HG03045 (cell line): Measurements from ENCODE around the gene RUFY4.

Experiments used
- ATAC-seq: cut with Tn5 transposase; IDR thresholded peaks from one replicate; pipeline ENCODE4 v1.9.1; 2021; ENCODE audit warnings: mild to moderate bottlenecking, moderate library complexity; ENCODE audit not compliant: unreplicated experiment

RUFY4 gene

DNA sequence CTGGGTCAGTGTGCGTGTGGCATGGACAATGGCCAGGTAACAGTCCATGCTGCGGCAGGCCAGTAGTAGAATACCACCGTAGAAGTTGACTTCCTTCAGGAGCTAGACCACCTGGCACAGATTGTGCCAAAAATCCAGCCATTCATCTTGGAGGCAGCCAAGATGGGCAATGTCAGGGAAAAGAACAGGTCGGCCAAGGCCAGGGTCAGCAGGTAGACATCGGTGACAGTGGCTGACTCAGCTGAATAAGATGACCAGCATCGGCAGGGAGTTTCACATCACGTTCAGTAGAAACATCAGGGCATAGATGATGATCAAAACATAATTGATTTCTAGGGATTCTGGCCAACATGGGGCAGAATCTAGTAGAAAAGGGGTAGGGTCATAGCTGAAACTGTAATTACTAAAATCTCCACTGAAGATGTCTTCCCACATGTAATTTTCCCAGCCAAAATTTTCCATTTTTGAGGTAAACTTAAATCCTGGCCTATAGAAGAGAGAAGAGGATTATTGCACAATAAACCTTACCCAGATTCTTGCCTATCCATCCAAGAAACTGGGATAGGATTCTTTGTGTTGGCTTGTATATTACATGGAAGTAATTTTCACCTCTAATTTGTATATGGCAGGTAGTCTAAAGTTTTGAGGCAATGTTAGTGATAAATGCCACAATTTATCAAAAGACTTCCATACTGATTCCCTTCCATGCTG lies 7.9 kb upstream of the RUFY4 start:
- ATAC-seq = no peak

DNA sequence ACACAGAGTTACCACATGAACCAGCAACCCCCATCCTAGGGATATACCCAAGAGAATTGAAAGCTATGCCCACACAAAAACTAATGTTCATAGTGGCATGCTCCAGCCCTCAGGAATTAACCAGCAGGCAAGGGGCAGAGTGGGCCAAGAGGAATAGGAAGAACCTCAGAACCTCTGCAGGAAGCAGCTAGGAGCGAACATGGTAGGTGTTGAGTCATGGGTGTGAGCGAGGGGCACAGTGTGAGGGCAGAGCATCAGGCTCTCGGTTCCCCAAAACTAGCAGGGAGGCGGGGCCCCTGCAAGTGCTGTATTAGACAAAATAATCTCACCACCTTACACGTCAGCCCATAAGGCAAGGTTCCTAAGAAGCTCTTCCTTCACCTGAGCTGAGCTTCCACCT lies 5.6 kb upstream of the RUFY4 start:
- peak; percentile 55 for ATAC-seq

DNA sequence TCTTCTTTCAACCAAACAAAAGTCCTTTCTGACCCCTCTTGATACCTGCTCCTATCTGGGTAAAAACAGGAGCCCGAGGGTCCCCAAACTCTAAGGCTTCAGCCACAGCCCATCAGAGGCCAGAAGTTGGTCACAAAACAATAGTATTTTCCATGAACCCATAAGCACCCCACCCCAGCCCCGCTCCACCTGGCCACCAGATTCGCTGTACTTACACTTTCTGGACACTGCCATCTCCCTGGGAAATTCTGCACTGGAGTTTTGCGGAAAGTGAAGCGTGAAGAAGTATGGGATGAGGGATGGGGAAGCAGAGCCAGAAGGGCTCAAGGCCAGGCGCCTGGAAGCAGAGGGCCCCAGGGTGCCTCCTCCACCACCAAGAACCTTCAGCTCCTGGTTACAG lies 5.2 kb upstream of the RUFY4 start:
- no peak for ATAC-seq

DNA sequence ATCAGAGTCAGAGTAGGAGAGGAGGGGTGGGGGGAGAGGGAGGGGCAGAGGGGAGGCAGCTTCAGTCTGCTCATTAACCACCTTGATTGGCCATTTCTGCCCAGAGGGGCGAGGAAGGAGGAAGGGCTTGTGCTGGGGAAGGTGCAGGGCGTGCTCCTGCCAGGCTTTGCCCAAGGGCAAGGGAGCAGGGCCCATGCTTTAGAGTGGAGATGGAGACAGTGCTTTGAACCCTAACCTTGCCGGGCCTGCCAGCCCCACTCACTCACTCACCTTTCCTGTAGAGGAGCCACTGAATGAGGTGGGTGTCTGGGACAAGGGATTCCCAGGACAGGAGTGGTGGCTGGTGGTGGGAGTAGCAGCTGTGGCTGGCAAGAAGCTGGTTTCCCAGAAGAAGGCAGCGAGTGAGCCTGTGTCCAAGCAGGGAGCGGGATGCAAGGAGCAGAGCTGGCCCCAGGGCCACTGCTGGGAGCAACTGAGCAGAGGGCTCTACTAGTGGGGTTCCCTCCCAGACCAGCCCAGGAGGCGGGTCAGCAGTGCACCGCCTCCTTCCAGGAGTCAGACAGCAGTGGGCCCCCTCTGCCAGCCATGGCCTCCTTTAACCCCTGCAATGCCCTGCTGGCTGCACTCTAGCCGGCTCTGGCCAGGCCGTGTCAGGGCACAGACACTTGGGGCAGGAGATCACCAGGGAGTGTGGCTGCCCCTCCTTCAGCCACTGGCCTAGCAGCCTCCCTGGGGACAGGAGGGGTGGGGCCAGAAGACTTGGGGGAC lies 3.6 kb upstream of the RUFY4 start:
- ATAC-seq = no peak

DNA sequence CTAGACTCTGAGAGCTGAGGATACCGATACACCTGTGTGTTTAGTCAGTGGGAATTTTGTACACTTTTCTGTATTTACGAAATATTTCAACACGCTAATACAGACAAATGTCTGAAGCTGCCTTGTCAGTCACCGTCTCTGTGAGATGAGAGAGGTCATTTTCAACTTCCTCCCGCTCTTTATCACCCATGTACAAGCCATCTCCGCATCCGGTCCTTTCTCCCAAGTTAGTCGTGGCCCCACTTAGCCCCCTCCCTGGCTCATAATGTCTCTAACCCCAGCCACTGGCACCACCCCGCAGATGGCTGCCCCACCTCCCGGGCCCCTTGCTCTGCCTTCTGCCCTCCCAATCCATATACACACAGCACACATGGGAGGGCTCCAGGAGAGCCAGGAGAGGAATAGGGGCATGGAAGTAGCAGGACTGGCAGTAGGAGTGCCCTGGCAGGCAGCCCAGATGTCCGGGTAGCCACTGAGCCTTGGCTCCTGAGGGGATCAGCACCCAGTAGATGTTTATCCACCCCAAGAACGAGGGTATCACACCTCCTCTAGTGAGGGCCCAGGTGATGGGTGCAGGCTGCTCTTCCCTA lies 2.0 kb upstream of the RUFY4 start:
- ATAC-seq = no peak

DNA sequence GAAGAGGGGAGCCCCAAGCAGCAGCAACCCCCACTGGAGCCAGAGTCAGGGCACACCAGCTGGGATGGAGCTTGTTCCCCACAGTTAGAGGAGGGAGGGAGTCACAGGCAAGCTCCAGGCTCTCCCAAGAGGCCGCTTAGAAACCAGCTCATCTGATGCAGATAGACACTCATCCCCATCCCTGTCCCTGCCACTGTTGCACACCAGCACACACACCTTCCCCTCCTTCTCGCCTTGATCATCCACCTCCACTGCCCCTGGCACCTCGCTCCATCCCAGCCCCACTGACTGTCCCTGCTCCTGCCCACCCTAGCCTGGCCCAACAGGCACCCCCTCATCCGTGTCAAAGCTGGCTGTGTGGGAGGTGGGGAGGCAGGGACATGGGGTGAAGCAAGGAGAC lies 1.5 kb upstream of the RUFY4 start:
- ATAC-seq = no peak

DNA sequence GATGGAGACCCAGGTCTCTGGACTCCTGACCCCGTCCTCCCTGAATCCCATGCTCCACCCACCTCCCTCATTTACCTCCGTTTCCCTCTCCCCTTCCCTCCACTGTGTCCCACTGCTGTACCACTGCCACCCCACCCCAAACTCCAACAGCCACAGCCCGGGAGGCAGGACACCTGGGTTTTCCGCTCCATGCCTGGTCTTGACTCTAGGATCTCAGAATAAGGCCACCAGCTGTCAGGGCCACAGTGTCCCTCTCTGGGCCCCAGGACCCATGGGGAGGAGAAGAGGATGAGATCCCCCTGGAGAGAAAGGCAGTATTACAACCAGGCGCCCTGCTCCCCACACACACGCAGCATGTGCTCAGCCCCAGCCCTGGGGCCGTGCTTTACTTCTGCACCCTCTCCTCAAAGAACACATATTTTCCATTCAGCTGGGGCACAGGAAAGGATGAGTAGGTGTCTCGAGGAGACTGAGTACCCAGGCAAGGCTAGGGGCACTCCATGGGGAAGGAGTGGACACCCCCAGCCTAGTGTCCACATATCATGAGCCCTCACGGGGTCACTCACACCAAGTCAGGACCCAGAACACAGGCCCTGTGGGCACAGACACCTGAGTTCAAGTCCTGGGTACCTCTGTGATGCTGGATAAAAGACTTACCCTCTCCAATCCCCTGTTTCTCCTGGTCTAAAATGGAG lies 700 bp downstream of the RUFY4 start:
- ATAC-seq = no peak

DNA sequence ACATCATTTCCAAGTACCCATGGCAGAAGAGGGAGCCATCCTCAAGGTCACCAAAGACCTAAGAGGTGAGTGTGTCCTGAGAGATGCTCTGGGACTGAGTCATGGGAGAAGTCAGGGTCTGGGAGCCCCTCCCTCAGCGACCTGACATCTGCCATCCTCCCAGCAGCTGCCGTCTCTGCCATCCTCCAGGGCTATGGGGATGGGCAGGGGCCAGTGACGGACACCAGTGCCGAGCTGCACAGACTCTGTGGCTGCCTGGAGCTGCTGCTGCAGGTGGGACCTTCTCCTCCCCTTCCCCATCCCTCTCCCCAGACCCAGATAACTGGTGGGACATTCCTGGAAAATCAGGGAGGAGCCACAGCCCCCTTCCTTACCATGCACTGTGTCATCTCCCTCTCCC lies 1.5 kb downstream of the RUFY4 start:
- ATAC-seq = no peak

DNA sequence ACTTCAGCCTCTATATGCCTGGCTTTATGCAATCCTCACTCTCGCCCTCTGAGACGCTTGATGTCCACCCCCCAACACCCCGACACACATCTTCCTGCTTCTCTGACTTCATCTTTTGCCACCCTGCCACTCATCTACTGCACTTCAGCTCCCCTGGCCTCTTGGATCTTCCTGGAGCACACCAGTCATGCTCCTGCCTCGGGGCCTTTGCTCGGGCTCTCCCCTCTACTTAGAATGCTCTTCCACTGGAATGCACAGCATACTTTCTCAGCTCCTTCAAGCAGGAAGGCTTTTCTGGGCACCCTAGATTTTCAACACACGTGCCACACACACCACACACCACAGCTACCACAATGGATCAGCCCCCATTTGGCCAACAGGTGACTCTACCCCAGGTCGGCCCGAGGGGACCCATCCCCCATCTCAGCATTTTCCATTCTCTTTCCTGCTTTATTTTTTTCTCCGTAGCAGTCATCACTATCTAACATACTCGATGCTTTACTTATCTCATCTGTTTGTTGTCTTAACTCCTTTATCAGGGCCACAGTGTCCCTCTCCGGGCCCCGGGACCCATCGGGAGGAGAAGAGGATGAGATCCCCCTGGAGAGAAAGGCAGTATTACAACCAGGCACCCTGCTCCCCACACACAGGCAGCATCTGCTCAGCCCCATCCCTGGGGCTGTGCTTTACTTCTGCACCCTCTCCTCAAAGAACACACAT lies 2.3 kb downstream of the RUFY4 start:
- ATAC-seq = no peak

DNA sequence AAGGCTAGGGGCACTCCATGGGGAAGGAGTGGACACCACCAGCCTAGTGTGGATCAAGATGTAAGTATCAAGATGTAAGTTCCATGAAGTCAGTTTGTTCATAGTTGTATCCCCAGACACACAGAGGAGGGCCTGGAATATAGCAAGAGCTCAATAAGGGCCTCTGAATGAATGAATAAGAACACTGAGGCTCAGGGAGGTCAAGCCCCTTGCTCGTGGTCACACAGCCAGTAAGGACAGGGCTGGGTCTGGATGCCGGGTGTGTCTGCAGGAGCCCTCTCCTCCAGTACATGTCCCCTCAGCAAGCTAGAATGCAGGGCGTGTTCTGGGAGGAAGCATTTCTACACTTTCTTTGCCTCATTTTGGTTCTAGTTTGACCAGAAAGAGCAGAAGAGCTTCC lies 2.9 kb downstream of the RUFY4 start:
- ATAC-seq = no peak

DNA sequence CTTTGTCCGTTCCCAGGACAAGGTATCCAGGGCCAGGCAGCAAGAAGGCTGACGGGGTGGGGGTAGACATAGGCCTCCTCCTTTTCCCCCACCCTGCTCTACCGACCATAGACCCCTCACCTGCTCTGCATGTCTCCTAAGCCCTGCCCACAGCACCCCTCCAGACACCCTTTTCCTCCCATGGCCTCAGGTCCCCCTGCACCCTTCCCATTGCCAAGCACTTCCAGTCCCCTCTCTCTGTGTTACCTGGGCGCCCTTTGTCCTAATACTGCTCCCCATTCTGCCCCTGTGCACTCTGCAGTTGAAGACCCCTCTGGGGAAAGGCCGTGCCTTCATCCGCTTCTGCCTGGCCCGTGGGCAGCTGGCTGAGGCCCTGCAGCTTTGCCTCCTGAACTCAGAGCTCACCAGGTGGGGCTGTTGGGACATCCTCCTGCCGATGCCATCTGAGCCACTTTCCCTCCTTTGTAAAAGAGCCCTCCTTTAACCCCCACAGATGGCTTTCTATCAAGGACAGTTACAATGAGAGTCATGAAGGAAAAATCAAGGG lies 3.5 kb downstream of the RUFY4 start:
- no peak for ATAC-seq

DNA sequence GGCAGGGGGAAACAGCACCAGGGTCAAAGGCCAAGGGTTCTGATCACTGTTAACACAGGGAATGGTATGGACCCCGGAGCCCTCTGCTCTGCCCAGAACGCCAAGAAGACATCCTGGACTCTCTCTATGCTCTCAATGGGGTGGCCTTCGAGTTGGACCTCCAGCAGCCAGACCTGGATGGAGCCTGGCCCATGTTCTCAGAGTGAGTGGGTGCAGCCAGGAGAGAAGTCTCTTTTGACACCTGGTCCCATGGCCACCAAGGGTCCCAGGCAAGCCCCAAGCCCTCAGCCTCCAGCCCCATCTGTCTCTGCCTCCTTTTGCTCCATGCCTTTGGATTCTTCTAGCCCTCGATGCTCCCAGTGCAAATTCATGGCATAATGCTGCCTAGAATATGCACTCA lies 4.1 kb downstream of the RUFY4 start:
- no peak for ATAC-seq

DNA sequence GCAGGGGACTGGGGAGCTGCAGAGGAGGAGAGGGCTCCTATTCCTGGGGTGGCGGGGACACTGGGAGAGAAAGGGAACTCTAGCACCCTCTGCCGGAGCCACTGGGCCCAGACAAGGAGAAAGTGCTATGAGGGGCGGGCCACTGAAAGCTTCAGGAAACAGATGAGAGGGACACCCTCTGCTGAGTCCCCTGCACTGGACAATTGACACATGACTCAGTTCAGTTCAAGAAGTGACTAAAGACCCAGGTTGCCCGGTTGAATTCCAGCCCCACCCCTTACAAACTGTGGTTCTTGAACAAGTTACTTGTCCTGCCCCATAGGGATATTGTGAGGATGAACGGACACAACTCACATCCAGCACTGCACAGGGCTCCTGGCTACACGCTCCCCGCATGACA lies 5.0 kb downstream of the RUFY4 start:
- ATAC-seq = no peak

DNA sequence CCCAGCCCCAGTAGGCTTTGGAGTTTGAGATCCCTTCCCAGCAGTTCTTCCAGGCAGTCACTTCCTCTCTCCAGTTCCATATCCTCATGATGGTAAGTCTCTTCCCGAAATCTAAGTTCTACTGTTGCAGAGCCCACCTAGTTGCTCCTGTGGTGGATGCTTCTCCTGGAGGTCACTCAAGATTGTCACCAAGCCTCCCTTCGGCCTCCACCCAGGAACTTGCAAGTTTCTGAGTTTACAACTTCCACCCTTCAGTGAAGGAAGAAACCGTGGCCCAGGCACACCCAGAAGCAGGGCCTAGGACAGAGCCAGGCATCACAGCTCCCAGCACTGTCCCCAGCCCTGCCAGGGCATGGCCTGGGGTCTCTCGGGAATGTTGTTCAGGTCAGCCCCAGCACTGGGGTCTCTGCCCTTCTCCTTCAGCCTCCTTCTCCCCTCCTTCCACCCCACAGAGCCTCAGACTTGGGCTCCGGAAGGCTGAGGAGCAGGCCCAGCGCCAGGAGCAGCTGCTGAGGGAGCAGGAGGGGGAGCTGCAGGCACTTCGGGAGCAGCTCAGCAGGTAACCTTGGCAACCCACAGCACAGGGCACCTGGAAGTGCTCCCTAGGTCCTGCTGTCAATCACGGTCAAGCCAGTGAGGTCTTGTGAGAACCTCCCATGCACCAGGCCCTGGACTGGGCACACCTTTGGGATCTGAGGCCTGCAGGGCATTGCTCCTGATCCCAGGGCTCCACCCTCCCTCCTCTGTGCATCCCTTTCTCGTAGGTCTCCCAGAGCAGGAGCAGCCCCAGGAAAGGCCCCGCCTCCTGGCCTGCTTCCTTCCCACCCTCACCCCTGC lies 7.1 kb downstream of the RUFY4 start:
- ATAC-seq = no peak

DNA sequence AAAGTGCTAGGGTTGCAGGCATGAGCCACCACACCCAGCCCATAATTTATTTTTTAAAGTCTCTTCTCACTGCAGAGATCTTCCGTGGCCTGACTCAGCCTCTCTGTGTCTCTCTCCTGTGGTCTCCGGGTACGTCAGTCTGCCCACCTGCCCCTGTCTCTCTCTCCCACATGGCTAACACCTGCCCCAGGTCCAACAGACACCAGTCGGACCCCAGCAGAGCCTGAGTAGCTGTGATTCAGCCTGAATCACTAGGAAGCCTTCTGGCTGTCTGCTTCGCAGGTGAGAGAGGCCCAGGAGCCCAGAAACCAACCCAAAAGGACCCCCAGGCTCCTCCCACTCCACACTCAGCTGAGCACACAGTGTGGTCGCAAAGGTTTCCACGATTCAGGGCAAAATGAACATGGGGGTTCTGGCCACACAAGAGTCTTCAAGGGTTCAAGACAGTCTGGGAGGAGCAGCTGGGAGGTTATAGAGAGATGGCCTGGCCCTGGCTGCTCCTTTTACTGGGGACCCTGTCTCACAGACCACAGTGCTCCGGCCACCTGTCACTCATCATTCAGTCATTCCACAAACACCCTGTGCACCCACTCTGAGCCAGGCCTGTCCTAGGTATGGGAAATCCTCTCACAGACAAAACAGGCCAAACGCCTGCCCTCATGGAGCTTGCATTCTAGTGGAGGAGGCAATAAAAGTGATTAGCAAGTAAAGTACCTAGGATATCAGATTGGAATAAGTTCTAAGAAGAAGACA lies 8.6 kb downstream of the RUFY4 start:
- ATAC-seq = no peak

DNA sequence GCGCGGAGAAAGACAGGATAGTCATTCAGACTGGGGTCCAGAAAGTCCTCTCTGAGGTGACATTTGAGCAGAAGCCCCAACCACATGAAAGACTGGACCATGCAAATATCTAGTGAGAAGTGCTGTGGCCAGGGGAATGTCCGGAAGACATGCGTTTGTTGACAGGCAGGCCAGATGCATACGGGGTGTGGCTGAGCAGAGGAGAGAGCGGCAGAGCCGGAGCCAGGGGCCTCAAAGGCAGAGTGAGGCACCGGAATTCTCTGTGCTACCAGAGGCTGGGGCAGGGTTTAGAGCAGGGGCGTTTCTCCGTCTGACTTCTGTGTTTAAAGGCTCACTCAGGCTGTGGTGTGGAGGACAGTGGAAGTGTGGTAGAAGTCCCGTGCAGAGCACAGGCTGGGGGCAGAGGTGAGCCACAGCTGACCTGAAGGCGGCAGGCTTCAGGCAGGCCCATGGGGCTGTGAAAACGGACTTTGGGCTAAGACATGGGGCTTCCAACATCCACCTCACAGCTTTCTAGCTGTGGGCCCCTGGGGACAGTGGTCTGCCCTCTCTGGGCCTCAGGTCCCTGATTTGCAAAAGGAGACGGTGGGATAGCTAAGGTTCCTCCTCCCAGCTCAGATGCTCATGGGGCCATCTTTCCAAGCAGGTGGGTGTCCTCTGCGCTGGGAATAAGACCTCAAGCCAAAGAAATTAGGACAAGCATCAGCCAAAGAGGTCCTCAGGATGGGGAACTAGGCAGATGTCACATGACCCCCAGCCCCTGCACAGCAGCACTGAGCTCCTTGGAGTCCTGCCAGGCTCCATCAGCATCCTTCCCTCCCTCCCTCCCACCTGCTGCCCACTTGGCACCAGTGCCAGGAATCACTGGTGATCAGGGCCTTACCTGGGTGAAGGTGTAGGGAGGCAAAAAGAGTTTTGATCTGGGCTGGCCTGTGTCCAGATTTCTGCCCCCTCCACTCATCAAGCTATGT lies 11.2 kb downstream of the RUFY4 start:
- ATAC-seq = no peak

DNA sequence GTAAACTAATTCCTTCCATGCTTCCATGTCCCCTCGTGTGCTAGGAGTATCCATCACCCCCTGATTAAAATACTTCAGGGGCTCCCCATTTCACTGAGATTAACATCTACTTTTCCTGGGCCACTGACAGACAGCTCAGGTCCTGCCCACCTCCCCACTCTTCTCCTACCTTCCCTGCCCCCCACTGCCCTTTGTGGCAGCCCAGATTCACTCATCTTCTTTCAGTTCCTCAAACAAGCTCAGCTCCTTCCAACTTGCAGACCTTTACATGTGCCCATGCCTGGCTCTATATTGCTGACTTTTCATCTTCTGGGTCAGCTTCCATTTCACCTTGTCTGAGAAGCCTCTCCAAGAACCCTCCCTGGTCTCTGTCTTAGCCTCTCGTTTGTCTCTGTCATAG lies 12.0 kb downstream of the RUFY4 start:
- peak; percentile 90 for ATAC-seq

DNA sequence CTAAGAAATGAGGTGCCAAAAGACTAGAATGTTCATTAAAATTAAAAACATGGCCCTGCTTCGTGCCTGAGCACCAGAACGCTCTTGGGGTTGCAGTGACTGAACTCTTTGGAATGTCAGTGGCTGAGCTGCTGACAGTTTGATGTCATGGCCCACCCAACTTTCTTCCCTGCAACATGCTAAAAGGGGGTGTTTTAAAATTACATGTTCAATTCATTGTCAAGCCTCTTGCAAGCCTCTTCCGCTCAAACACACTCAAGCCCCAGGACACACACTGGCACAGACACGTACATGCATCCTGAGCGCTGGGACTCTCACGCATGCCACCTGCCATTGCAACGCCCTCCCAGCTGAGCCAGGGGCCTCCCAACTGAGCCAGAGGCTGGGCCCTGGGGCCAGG lies 12.6 kb downstream of the RUFY4 start:
- ATAC-seq = no peak
